ENCODE results near the gene UBE2I.

DNA sequence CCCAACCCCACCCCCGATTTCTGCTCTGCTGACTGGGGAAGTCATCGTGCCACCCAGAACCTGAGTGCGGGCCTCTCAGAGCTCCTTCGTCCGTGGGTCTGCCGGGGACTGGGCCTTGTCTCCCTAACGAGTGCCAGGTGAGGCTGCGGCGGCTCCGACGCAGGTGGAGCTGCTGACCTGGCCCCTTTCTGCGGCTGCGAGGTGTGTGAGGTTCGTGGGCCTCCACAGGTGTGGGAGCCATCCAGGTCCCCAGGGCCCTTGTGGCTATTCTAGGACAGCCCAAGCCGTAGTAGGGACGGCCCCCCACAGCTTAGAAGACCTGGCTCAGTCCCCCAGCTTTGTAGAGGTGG, 3.0 kb downstream of the UBE2I start:
- TF ChIP-seq EZH2phosphoT487 (IDR thresholded peaks at IDR 0.05; ENCODE audit: borderline replicate concordance), result no peak
- TF ChIP-seq, protein P1, sequence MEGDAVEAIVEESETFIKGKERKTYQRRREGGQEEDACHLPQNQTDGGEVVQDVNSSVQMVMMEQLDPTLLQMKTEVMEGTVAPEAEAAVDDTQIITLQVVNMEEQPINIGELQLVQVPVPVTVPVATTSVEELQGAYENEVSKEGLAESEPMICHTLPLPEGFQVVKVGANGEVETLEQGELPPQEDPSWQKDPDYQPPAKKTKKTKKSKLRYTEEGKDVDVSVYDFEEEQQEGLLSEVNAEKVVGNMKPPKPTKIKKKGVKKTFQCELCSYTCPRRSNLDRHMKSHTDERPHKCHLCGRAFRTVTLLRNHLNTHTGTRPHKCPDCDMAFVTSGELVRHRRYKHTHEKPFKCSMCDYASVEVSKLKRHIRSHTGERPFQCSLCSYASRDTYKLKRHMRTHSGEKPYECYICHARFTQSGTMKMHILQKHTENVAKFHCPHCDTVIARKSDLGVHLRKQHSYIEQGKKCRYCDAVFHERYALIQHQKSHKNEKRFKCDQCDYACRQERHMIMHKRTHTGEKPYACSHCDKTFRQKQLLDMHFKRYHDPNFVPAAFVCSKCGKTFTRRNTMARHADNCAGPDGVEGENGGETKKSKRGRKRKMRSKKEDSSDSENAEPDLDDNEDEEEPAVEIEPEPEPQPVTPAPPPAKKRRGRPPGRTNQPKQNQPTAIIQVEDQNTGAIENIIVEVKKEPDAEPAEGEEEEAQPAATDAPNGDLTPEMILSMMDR (conservative IDR thresholded peaks at IDR 0.05; ENCODE audit: low read length), result no peak
